ENCODE results near the gene DNASE1L2.

DNA sequence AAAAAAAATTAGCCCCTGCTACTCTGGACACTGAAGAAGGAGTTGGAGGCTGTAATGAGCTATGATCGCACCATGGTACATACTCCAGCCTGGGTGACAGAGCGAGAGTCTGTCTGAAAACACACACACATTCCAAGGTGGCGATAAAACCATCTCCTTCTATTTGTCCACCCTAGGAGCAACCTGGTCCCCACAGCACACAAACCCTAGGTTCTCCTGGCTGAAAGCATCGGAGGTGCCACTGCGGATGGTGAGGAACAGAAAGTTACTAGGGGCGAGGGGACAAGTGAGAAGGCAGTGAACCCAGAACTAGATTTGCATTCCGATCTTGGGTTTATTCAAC is 16.5 kb downstream of the DNASE1L2 start:
- TF ChIP-seq CTCF (conservative IDR thresholded peaks at IDR 0.05 in 1 of 2, IDR thresholded peaks at IDR 0.05 in 1 of 2; ENCODE audit: low read depth in 1 of 2, low read length in 2 of 2), result no peak
- TF ChIP-seq EZH2 (IDR thresholded peaks at IDR 0.05; ENCODE audit: low read length, missing control alignments), result no peak

Data from fibroblast of lung (primary cell).